ENCODE data around the gene GORASP2. TPM values are rescaled to one million over a fixed set of nuclear protein-coding genes. Genes with fewer than 3 reads are reported as not detected.
A peak's percentile ranks its signal among the peaks of the same experiment; 100 is the strongest.

Gene GORASP2
- total RNA-seq, 1 experiment from 2014 or later: 97.7 TPM

DNA sequence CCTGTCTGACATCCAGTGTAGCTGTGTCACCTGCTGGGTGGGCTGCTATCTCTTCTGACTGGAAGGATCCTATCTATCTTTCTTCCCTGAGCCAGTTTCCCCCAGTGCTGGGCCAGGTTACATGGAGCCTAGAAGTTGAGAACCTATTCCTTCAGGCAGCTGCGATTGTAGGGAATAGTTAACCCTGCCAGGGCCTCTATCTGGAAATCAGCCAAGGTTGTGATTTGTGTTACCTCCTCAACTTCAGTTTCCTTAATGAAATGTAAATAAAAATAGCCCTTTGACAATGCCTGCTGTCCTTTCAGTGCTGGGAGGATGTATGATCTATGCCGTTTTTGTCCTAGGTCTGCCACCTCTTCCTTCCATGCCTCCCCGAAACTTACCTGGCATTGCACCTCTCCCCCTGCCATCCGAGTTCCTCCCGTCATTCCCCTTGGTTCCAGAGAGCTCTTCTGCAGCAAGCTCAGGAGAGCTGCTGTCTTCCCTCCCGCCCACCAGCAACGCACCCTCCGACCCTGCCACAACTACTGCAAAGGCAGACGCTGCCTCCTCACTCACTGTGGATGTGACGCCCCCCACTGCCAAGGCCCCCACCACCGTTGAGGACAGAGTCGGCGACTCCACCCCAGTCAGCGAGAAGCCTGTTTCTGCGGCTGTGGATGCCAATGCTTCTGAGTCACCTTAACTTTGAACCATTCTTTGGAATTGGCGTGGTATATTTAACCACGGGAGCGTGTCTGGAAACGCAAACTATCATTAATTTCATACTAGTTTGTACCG is 36.6 kb downstream of the GORASP2 start:
- H3T11ph ChIP-seq (ENCODE audit: low read length): no peak overlapping the region
- H3K27ac Mint-ChIP-seq: peak overlapping the region in 2 of 3 experiments; percentile 65 to 74; a peak in 2 of 7 replicates
- peaks cover 38 to 73% (median 71%) of the 10 kb centered on the region in 3 experiments; a peak in 6 of 7 replicates for H3K36me3 Mint-ChIP-seq (ENCODE audit: insufficient read depth in 1 of 3, low read depth in 3 of 3)

More for the DNA sequence above, 36.6 kb downstream of the GORASP2 start:
- no peak overlapping the region for H4K8ac ChIP-seq (replicated peaks; ENCODE audit: insufficient read length, low read depth, low read length)
- no peak overlapping the region for H2BK12ac ChIP-seq (ENCODE audit: insufficient read length, low read depth, low read length)
- TF ChIP-seq, protein P1, sequence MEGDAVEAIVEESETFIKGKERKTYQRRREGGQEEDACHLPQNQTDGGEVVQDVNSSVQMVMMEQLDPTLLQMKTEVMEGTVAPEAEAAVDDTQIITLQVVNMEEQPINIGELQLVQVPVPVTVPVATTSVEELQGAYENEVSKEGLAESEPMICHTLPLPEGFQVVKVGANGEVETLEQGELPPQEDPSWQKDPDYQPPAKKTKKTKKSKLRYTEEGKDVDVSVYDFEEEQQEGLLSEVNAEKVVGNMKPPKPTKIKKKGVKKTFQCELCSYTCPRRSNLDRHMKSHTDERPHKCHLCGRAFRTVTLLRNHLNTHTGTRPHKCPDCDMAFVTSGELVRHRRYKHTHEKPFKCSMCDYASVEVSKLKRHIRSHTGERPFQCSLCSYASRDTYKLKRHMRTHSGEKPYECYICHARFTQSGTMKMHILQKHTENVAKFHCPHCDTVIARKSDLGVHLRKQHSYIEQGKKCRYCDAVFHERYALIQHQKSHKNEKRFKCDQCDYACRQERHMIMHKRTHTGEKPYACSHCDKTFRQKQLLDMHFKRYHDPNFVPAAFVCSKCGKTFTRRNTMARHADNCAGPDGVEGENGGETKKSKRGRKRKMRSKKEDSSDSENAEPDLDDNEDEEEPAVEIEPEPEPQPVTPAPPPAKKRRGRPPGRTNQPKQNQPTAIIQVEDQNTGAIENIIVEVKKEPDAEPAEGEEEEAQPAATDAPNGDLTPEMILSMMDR (conservative IDR thresholded peaks at IDR 0.05): no peak
- no peak overlapping the region for H3K14ac ChIP-seq (ENCODE audit: insufficient read depth, low read length)
- Mint-ChIP-seq H3K4me1 (peaks cover 15 to 24% of the 10 kb centered on the region in 2 experiments), H3K9me3 (no peaks in the 10 kb centered on the region), H3K27me3 (ENCODE audit: low read depth) (no peaks in the 10 kb centered on the region), H3K4me3 (no peak overlapping the region)
- H3K79me2 ChIP-seq (ENCODE audit: insufficient read depth, low read length): no peaks in the 10 kb centered on the region
- no peaks in the 10 kb centered on the region for H4K20me1 ChIP-seq (ENCODE audit: control insufficient read depth, insufficient read depth, insufficient read length)
- H4K5ac ChIP-seq (ENCODE audit: insufficient read length, low read depth, low read length): no peak overlapping the region
- H3K23ac ChIP-seq (ENCODE audit: insufficient read length, low read depth, low read length): no peak overlapping the region
- no peak overlapping the region for H3K4ac ChIP-seq (ENCODE audit: low read depth, low read length)
- H3K18ac ChIP-seq (ENCODE audit: insufficient read length, low read depth, low read length): no peak overlapping the region
- DNase-seq: no peak
- H2BK120ac ChIP-seq (ENCODE audit: low read depth, low read length, poor library complexity, severe bottlenecking): no peak overlapping the region
- no peak overlapping the region for H4K91ac ChIP-seq (ENCODE audit: insufficient read length, low read depth, low read length)
- H3K56ac ChIP-seq (ENCODE audit: insufficient read length, low read depth, low read length): no peak overlapping the region
- no peaks in the 10 kb centered on the region for H3K79me1 ChIP-seq (ENCODE audit: insufficient read depth, low read depth, low read length, poor library complexity, severe bottlenecking)
- no peak overlapping the region for H3K4me2 ChIP-seq (ENCODE audit: insufficient read depth, insufficient read length, low read length)
- no peak overlapping the region for H2BK5ac ChIP-seq (ENCODE audit: insufficient read length, low read length)
- no peak overlapping the region for H2BK15ac ChIP-seq (ENCODE audit: low read depth, low read length)
- WGBS (ENCODE audit: extremely low coverage, insufficient read length, low lambda C conversion rate): no CpG with 5 or more reads among the region's 20 CpGs
- no peak overlapping the region for H3K27ac ChIP-seq (ENCODE audit: insufficient read length, low read depth, low read length)
- H3K27me3 ChIP-seq (ENCODE audit: insufficient read depth, low read length): no peaks in the 10 kb centered on the region
- H2AK5ac ChIP-seq (ENCODE audit: insufficient read length, low read length): no peak overlapping the region
- no peak overlapping the region for H2BK20ac ChIP-seq (ENCODE audit: low read depth, low read length, poor library complexity, severe bottlenecking)
- H3K9ac ChIP-seq (ENCODE audit: extremely low read depth, insufficient read length, low read length): no peak overlapping the region
- no peaks in the 10 kb centered on the region for H3K9me3 ChIP-seq (ENCODE audit: control insufficient read depth, low read depth, low read length)
- no peak overlapping the region for H2AFZ ChIP-seq (ENCODE audit: low read length)
- no peaks in the 10 kb centered on the region for H3K4me1 ChIP-seq (ENCODE audit: insufficient read depth, low read length)
- H3K23me2 ChIP-seq (ENCODE audit: insufficient read length, low read depth, low read length, poor library complexity, severe bottlenecking): no peaks in the 10 kb centered on the region

Data from H9 (cell line).